Fibroblast of lung (primary cell): ENCODE data around the gene LTBP1. TPM values are rescaled to one million over a fixed set of nuclear protein-coding genes. Genes with fewer than 3 reads are reported as not detected.

ENCODE experiments used
- DNase-seq, 2 donors: peaks; one replicate each; pipeline versions ENCODE4 v3.0.0 to v3.0.0-alpha.2; 2010; ENCODE audit warnings: low read depth in 2 of 2
- H2AFZ ChIP-seq: 2 replicates; pipeline ENCODE4 v1.5.1; 2012; ENCODE audit warnings: low read length, control low read depth, inconsistent platforms
- H3K27ac ChIP-seq: 2 replicates; pipeline ENCODE4 v1.5.1; 2011; ENCODE audit warnings: low read length, control low read depth; ENCODE audit not compliant: insufficient read depth
- H3K27me3 ChIP-seq: 2 replicates; pipeline ENCODE4 v1.5.1; 2011; ENCODE audit warnings: mild to moderate bottlenecking, low read length; ENCODE audit not compliant: control insufficient read depth, insufficient read depth
- H3K36me3 ChIP-seq: 2 replicates; pipeline ENCODE4 v1.5.1; 2011; ENCODE audit warnings: low read length; ENCODE audit not compliant: control insufficient read depth, insufficient read depth
- H3K4me1 ChIP-seq: 2 replicates; pipeline ENCODE4 v1.5.1; 2011; ENCODE audit warnings: low read length; ENCODE audit not compliant: control insufficient read depth, insufficient read depth; ENCODE audit errors: extremely low read depth
- H3K4me2 ChIP-seq: 2 replicates; pipeline ENCODE4 v1.5.1; 2011; ENCODE audit warnings: low read length, control low read depth; ENCODE audit not compliant: insufficient read depth; ENCODE audit errors: extremely low read depth
- H3K4me3 ChIP-seq, 4 experiments: fragments of 200-600 bp in 1 of 4; sonication (generic) in 1 of 4; replicated peaks in 1 of 4; 2 replicates each; pipeline ENCODE4 v1.5.1; 2011 to 2016; ENCODE audit warnings: low read length in 4 of 4, low read depth in 3 of 4, mild to moderate bottlenecking in 3 of 4, control low read depth in 2 of 4, inconsistent platforms in 1 of 4, mixed read lengths in 1 of 4; ENCODE audit not compliant: insufficient read depth in 1 of 4; ENCODE audit errors: control extremely low read depth in 1 of 4
- H3K79me2 ChIP-seq: 2 replicates; pipeline ENCODE4 v1.5.1; 2012; ENCODE audit warnings: mild to moderate bottlenecking, low read length, inconsistent platforms; ENCODE audit not compliant: control insufficient read depth, insufficient read depth
- H3K9ac ChIP-seq: 2 replicates; pipeline ENCODE4 v1.5.1; 2011; ENCODE audit warnings: mild to moderate bottlenecking, low read length, control low read depth; ENCODE audit not compliant: insufficient read depth
- H3K9me3 ChIP-seq: 2 replicates; pipeline ENCODE4 v1.5.1; 2012; ENCODE audit warnings: low read depth, low read length; ENCODE audit not compliant: control insufficient read depth, insufficient read depth
- H4K20me1 ChIP-seq: 2 replicates; pipeline ENCODE4 v1.5.1; 2011; ENCODE audit warnings: low read length; ENCODE audit not compliant: control insufficient read depth, insufficient read depth; ENCODE audit errors: extremely low read depth
- CTCF ChIP-seq, 2 donors: IDR thresholded peaks in 1 of 2; conservative IDR thresholded peaks in 1 of 2; 1 replicate in 1 of 2; 2 replicates in 1 of 2; pipeline ENCODE4 v1.5.1; 2011 to 2012; ENCODE audit warnings: low read length in 2 of 2, control low read depth in 1 of 2, inconsistent platforms in 1 of 2, low read depth in 1 of 2, mild to moderate bottlenecking in 1 of 2
- EZH2 ChIP-seq: IDR thresholded peaks from 2 replicates; pipeline ENCODE4 v1.5.1; 2012; ENCODE audit warnings: low read length, control low read depth, mild to moderate bottlenecking; ENCODE audit errors: missing control alignments
- polyA plus RNA-seq, 2 donors: library from polyadenylated mRNA; depleted of rRNA in 1 of 2; stranded (reverse) in 1 of 2; unstranded in 1 of 2; fragments of >200 nt; gene quantifications; 2 replicates each; pipeline ENCODE4 v1.2.1, GENCODE V29; 2011 to 2012; ENCODE audit warnings: missing spikeins in 1 of 2
- total RNA-seq: library from RNA; depleted of rRNA; stranded (reverse); fragments of >200 nt; gene quantifications from 2 replicates; pipeline ENCODE4 v1.2.1, GENCODE V29; 2014

Gene LTBP1
- total and polyA plus RNA-seq, 2 donors (not counting 1 experiment from before 2014, with no cell fraction given), result 254 to 324 TPM

- Histone ChIP-seq H3K79me2 (no peaks in the 10 kb centered on the region), H3K27me3 (no peaks in the 10 kb centered on the region), H2AFZ (no peak overlapping the region), H3K4me1 (peaks cover 11% of the 10 kb centered on the region), H3K36me3 (no peaks in the 10 kb centered on the region), H3K4me2 (peak overlapping the region; percentile 85), H3K4me3 (peak overlapping the region in 1 of 4 experiments; percentile 35), H3K9me3 (no peaks in the 10 kb centered on the region), H3K27ac (peak overlapping the region; percentile 49), H4K20me1 (no peaks in the 10 kb centered on the region), H3K9ac (no peak overlapping the region)
- no peak for DNase-seq
- TF ChIP-seq CTCF (conservative IDR thresholded peaks at IDR 0.05 in 1 of 2, IDR thresholded peaks at IDR 0.05 in 1 of 2; ENCODE audit: low read depth in 1 of 2, low read length in 2 of 2) (no peak), EZH2 (no peak)
Measured at GRCh38 chr2:33292063-33292462, 345.3 kb downstream of the LTBP1 start.

- no peak overlapping the region for H3K27ac ChIP-seq
- no peaks in the 10 kb centered on the region for H3K36me3 ChIP-seq
- no peaks in the 10 kb centered on the region for H3K27me3 ChIP-seq
- TF ChIP-seq CTCF (conservative IDR thresholded peaks at IDR 0.05 in 1 of 2, IDR thresholded peaks at IDR 0.05 in 1 of 2; ENCODE audit: low read depth in 1 of 2, low read length in 2 of 2), result no peak
- no peak for TF ChIP-seq EZH2
- no peak overlapping the region for H3K9ac ChIP-seq
- peaks cover 11% of the 10 kb centered on the region for H3K4me1 ChIP-seq
- no peak overlapping the region for H3K4me3 ChIP-seq
- H4K20me1 ChIP-seq, result no peaks in the 10 kb centered on the region
- peak; percentile 57 to 65 for DNase-seq
- H2AFZ ChIP-seq, result no peak overlapping the region
- H3K79me2 ChIP-seq, result no peaks in the 10 kb centered on the region
- no peaks in the 10 kb centered on the region for H3K9me3 ChIP-seq
- no peak overlapping the region for H3K4me2 ChIP-seq
Measured at GRCh38 chr2:33292981-33293595, 346.3 kb downstream of the LTBP1 start.

GRCh38 chr2:33298233-33298632 lies 351.5 kb downstream of the LTBP1 start:
- Histone ChIP-seq H3K79me2 (no peaks in the 10 kb centered on the region), H3K9ac (no peak overlapping the region), H3K4me1 (no peaks in the 10 kb centered on the region), H3K27ac (no peak overlapping the region), H3K4me3 (no peak overlapping the region), H2AFZ (no peak overlapping the region), H3K27me3 (no peaks in the 10 kb centered on the region), H3K4me2 (no peak overlapping the region), H3K9me3 (no peaks in the 10 kb centered on the region), H3K36me3 (peaks cover 5% of the 10 kb centered on the region), H4K20me1 (no peaks in the 10 kb centered on the region)
- DNase-seq, result peak in 1 of 2 donors; percentile 95
- no peak for TF ChIP-seq CTCF (conservative IDR thresholded peaks at IDR 0.05 in 1 of 2, IDR thresholded peaks at IDR 0.05 in 1 of 2; ENCODE audit: low read depth in 1 of 2, low read length in 2 of 2)
- no peak for TF ChIP-seq EZH2
